Activated CD4-positive, alpha-beta T cell treated with anti-CD3 and anti-CD28 coated beads for 1 hour (primary cell): ENCODE results near the gene AIG1.

Experiments
- DNase-seq: peaks from one replicate; pipeline ENCODE4 v3.0.0-alpha.2; 2020

Gene AIG1

DNA sequence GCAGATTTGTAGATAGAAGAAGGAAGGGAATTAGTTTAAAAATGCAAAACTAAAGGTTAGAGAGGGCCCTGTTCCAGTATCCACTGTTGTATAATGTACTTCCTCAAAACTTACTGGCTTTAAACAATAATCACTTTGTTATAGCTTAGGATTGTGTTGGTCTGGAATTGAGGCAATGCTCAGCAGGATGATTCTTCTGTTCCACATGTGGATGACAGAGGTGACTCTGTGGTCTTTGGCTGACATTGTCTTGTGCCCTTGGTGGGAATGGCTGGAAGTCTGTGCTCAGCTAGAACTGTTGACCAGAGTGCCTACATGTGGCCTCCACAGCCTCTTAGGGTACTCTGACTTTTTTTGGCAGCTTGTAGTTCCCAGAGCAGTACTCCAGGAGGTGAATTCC lies 143.4 kb downstream of the AIG1 start:
- no peak for DNase-seq

DNA sequence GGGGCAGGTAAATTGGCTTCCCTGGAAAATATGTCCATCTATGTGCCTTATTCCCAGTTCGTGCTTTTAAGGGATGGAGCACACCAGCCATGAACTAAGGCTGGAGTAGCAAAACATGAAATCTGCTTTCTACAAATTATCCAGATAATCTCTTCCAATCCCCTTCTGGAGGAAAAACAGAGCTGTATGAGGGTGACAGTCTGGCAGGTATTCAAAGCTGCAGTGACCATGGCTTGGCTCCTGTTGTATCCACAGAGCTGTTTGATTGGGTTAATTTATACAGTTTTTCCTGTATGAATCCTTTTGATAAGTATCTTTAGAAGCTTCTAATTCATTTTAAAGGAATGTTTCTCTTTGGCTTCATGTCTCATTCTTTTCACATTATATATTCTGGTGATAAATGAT lies 144.4 kb downstream of the AIG1 start:
- no peak for DNase-seq

- no peak for DNase-seq
Observed at GRCh38 chr6:143205585-143205984, 144.9 kb downstream of the AIG1 start.

GRCh38 chr6:143205991-143206390 lies 145.3 kb downstream of the AIG1 start:
- no peak for DNase-seq

- no peak for DNase-seq
Observed at GRCh38 chr6:143206550-143206949, 145.9 kb downstream of the AIG1 start.

GRCh38 chr6:143210420-143210819 lies 149.7 kb downstream of the AIG1 start:
- no peak for DNase-seq

- no peak for DNase-seq
Observed at GRCh38 chr6:143213859-143214376, 153.2 kb downstream of the AIG1 start.

- no peak for DNase-seq
Observed at GRCh38 chr6:143215363-143215762, 154.7 kb downstream of the AIG1 start.

DNA sequence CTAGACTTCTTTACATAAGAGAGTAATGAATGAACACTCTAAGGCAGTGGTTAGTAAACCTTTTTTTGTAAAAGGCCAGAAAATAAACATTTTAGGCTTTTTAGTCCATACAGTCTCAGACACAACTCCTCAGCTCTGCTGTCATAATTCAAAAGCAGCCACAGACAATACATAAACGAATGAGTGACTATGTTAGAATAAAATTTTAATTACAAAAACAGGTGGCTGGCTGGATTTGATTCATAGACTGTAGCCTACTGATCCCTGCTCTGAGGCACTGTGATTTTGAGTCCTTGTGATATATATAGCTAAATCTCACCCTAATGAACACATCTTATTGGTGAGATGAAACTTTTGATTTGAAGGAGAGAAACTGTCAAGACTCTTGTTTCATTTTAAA lies 155.1 kb downstream of the AIG1 start:
- DNase-seq: no peak

DNA sequence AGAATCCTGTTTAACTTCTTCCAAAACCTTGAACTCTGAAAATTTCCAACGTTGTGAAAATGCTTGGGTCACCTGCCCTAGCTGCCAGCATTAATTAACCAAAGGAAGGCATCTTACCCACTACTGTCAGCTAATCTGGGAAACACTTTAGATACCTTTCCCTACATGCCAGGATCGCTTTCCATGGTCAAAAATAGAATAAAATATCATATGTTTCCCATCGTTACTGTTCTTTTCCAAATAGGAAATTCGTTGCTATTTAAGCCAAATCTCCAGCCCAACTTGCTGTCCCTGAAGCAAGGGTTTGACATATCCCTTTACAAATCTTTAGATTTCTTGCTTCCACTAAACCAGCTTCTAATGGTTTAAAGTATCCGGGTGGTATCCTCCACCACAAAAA lies 157.5 kb downstream of the AIG1 start:
- DNase-seq: no peak

DNA sequence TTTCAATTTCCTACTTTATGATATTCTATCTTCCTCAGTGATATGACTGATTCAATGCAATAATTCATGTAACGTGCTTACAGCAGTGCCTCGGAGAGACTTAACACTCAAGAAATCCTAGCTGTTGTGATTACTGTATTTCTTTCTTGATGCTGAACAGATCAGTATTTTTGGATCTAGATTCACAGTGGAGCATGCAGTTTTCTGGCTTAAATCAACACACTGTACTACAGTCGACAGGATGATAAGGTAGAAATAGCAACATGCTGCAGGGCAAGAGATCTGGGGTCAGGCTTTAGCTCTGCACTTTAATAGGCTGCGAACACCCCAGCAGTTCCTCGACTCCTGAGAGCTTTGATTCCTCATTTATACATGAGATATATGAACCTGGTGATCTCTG lies 161.0 kb downstream of the AIG1 start:
- no peak for DNase-seq

DNA sequence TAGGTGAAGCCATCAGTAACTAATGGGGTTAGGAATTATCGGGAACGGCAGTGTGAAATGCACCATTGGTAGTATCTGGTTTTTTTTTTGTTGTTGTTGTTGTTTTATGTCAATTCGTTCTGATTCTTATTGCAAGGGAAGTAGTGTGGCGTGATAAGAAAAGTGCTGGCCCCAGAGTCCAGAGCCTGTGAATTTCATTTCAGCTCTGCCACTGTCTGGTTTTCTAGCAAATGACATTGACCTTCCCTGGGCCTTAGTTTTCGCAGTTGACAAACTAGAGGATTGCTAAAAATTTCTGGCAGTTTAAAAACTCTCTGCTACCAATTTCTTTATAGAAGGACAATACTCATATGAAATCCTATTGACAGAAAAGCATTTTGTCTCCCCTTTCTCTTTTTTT lies 161.6 kb downstream of the AIG1 start:
- no peak for DNase-seq

- no peak for DNase-seq
Observed at GRCh38 chr6:143222801-143223231, 162.1 kb downstream of the AIG1 start.

- DNase-seq: no peak
Observed at GRCh38 chr6:143223895-143224294, 163.2 kb downstream of the AIG1 start.

GRCh38 chr6:143224516-143224915 lies 163.8 kb downstream of the AIG1 start:
- no peak for DNase-seq

GRCh38 chr6:143225929-143226328 lies 165.2 kb downstream of the AIG1 start:
- DNase-seq: no peak

DNA sequence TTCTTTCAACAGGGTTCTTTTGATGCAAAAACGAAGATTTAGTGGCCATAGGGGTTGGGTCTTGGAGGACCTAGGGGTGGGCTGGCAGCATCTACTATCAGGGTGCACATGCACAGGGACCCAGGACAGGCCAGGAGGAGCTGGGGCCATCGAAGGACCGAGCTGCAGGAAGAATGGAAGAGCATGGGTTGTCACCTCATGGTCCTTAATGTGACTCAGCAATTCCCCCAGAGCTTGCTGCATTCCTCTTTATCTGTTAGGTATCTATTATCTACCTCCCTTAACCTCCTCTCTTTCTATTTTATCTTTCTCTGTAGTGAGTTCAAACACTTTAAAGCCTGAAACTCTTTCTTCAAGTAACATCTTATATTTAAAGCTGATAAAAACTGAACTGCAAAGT lies 167.0 kb downstream of the AIG1 start:
- DNase-seq: no peak

- no peak for DNase-seq
Observed at GRCh38 chr6:143229400-143229799, 168.7 kb downstream of the AIG1 start.

DNA sequence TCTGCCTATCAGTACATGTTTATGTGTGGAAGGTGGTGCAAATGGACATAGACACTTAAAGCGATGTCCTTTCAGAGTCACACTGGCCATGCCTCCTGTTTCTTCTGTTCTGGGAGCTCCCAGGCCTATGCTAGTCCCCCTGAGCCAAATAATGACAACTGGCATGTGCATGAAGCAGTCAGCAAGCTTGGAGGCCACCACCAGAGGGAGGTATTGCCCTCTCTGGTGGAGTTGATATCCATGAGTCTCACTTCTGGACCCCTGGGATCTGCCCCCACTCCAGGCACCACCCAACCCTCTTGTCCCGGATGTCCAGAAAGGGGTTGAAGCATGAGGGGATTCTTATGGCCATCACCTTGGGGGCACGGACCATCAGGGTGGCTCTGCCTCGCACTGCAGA lies 172.2 kb downstream of the AIG1 start:
- no peak for DNase-seq

DNA sequence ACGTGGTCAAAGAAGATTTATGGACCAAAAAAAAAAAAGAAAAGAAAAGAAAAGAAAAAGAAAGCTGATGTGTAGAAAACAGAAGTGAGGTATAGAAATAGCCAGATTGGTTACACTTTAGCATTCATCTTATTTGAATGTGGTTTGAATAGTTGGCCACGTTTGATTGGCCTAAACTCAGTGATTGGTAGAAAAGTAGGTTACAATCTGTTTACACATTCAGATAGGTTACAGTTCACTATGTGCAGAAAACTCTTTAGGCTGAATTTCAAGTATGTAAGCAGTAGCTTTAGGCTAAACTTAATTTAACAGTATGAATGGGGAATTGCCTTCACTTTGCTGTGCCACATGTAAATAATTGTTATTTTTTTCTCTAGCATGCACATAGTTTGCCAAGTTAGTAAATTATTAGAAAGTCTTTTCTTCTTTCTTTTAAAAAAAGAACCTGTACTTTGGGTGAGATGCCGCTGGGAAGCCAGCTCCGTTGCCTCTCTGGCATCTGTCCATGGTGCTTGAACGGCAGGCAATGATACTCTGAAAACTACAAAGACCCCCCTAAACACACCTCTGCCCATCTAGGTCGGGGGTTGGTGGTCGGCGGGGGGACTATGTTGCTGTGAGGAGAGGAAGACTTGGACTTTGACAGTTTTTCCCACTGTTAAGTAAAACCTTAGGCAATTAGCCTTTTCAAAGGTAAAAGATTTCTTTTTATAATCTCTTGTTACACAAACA lies 173.0 kb downstream of the AIG1 start:
- DNase-seq: no peak

DNA sequence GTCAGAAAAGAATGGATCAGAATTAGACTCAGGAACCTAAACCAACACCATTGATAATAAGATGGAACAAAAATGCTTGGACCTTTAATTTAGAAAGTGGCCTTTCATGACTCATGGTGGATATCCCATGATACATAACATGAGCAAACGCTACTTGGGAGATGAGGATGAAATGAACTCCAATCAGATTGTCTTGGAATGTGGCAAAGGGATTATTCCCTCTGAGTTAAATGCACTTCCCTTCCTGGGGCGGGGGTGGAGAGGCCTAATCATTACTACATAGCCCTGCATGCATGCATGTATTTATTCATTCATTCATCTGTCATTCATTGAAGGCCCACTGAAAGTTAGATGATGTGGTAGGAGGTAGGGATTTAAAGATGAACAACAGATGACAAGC lies 174.0 kb downstream of the AIG1 start:
- no peak for DNase-seq

DNA sequence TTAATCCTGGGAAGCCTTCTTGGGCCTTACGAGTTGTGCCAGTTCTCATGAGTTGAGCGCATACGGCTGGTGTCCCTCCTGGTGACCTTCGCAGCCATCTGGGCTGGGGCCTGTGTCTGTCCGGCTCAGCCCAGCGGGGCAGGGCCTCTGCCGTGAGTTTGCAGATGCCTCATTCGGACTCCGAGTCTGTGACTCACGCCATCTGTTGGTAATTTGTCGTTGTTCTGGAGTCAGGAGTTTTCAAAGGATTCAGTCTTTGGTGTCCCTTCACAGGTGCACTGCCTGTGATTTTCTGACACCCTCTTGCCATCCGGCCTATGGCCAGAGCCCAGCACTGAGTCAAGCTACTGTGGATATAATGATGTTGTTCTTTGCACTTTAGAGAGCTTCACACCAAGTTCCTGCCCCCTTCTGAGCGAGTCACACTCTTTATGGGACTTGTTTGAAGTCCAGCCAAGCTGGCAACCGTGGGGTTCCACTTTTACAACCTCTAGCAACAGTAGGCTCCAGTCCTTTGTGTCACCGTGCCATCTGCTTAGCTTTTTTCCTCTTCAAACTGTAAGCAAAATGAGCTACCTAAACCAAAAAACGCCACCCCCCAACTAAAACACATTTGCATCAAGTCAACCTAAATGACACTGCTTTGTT lies 175.6 kb downstream of the AIG1 start:
- DNase-seq: no peak

DNA sequence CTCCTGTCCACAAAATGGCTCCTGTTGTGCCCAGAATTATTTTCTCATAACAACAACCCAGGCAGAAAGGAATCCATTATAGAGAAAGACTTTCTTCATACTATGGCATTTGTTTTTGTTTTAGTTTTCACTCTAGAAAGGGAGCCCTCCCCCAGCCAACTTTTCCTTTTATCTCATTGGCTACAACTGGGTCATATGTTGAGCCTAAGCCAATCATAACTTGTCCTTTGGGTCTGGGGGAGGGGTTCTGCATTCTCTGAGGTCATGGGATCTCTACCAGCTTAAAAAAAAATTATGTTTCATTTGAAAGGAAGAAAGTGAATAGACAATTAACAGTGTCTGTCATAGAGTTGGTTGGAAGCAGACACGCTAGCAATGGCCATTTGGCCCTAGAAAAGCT lies 177.6 kb downstream of the AIG1 start:
- DNase-seq: no peak

DNA sequence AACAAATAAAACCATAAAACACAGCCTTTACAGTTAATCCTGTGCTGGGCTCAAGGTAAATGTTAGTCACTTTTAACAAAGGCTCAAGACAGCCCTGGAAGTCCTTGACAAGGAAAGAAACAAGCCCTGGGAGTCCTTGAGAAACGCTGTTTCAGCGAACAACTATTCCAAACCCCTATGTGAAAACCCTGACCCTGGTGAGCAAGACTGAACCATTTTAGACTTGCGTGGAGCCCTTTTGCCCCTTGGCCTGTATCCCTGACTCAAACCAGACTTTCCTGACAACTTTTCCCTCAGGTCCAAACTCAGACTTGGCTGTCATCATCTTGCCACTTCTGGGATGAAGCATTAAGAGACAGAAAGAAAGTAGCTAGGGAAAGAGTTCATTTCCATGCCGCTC lies 180.4 kb downstream of the AIG1 start:
- DNase-seq: no peak

DNA sequence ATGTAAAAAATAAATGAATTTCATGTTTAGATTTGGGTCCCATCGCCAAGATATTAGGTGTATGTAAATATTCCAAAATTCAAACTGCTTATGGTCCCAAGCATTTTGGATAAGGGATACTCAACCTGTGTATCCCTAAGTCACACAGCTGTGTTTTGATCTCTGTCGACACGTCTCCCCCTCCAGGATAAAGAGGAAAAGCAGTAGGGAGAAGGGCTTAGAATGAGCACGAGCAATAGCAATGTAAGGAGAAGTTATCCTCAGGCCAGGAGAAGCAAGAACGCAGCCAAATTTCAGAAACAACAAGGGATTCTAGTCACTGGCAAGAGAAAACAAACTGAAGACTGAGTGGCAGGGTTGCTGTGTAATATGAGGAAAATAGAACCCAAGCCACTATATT lies 181.2 kb downstream of the AIG1 start:
- no peak for DNase-seq
